ENCODE results near the gene OCIAD2. TPM values are rescaled to one million over a fixed set of nuclear protein-coding genes. Genes with fewer than 3 reads are reported as not detected.

Gene OCIAD2
- total RNA-seq, 1 experiment from 2014 or later = 82.7 TPM

- Mint-ChIP-seq H3K9me3 (peaks cover 6% of the 10 kb centered on the region), H3K36me3 (peaks cover 55% of the 10 kb centered on the region), H3K4me1 (peaks cover 6% of the 10 kb centered on the region), H3K27ac (peak overlapping the region; percentile 25), H3K27me3 (ENCODE audit: low read depth) (no peaks in the 10 kb centered on the region), H3K4me3 (no peak overlapping the region)
- ChIA-PET CTCF (no interaction called here), POLR2A (no interaction called here)
- ATAC-seq (no peak), DNase-seq (ENCODE audit: low spot score) (no peak)
- TF ChIP-seq ATF2 (CRISPR knock-in tag; IDR thresholded peaks at IDR 0.05; ENCODE audit: borderline replicate concordance, low read depth) (no peak), ZBTB43 (CRISPR knock-in tag; IDR thresholded peaks at IDR 0.05) (no peak), RORB (CRISPR knock-in tag; IDR thresholded peaks at IDR 0.05) (no peak), NR1H2 (CRISPR knock-in tag; IDR thresholded peaks at IDR 0.05) (no peak), ZNF512 (CRISPR knock-in tag; IDR thresholded peaks at IDR 0.05; ENCODE audit: borderline replicate concordance) (no peak), ZNF232 (CRISPR knock-in tag; IDR thresholded peaks at IDR 0.05) (no peak), AR (CRISPR knock-in tag; IDR thresholded peaks at IDR 0.05) (no peak), NR2C2 (CRISPR knock-in tag; IDR thresholded peaks at IDR 0.05) (no peak), CTCF (IDR thresholded peaks at IDR 0.05) (no peak), STAT6 (CRISPR knock-in tag; conservative IDR thresholded peaks at IDR 0.05; ENCODE audit: low read depth) (no peak), USF2 (CRISPR knock-in tag; IDR thresholded peaks at IDR 0.05) (no peak), RELA (CRISPR knock-in tag; IDR thresholded peaks at IDR 0.05; ENCODE audit: borderline replicate concordance) (no peak), KAT7 (CRISPR knock-in tag; IDR thresholded peaks at IDR 0.05; ENCODE audit: borderline replicate concordance) (no peak), ZMAT4 (CRISPR knock-in tag; IDR thresholded peaks at IDR 0.05) (no peak)
Observed at GRCh38 chr4:48844843-48845242, 61.7 kb downstream of the OCIAD2 start.
